ENCODE results near the gene RASGRP2. TPM values are rescaled to one million over a fixed set of nuclear protein-coding genes. Genes with fewer than 3 reads are reported as not detected.

Gene RASGRP2
- total RNA-seq, 1 donor: 126 TPM

Other genes with a start within 250 kb of the RASGRP2 start
- gene SLC22A11, start 188.2 kb downstream of the RASGRP2 start, total RNA-seq: not detected
- gene SLC22A12, start 152.9 kb downstream of the RASGRP2 start, total RNA-seq: not detected
- 0.73 TPM for gene NRXN2, start 20.9 kb downstream of the RASGRP2 start, total RNA-seq
- gene PYGM, start 15.8 kb upstream of the RASGRP2 start, total RNA-seq: 4.8 TPM
- 773 TPM for gene SF1, start 34.4 kb upstream of the RASGRP2 start, total RNA-seq
- gene MAP4K2, start 59.1 kb upstream of the RASGRP2 start, total RNA-seq: 41.6 TPM
- gene MEN1, start 66.4 kb upstream of the RASGRP2 start, total RNA-seq: 4.0 TPM
- 1.7 TPM for gene CDC42BPG, start 100.5 kb upstream of the RASGRP2 start, total RNA-seq
- 183 TPM for gene EHD1, start 134.5 kb upstream of the RASGRP2 start, total RNA-seq
- 80.2 TPM for gene ATG2A, start 173.1 kb upstream of the RASGRP2 start, total RNA-seq
- gene PPP2R5B, start 180.5 kb upstream of the RASGRP2 start, total RNA-seq: 5.8 TPM
- not detected for gene GPHA2, start 191.8 kb upstream of the RASGRP2 start, total RNA-seq
- not detected for gene MAJIN, start 228.0 kb upstream of the RASGRP2 start, total RNA-seq

Measured in mononuclear cell (primary cell).